ENCODE results near the gene HIGD1A. TPM values are rescaled to one million over a fixed set of nuclear protein-coding genes. Genes with fewer than 3 reads are reported as not detected.

The HIGD1A gene
- total and polyA plus RNA-seq, 2 experiments from 2014 or later: 102 to 144 TPM

DNA sequence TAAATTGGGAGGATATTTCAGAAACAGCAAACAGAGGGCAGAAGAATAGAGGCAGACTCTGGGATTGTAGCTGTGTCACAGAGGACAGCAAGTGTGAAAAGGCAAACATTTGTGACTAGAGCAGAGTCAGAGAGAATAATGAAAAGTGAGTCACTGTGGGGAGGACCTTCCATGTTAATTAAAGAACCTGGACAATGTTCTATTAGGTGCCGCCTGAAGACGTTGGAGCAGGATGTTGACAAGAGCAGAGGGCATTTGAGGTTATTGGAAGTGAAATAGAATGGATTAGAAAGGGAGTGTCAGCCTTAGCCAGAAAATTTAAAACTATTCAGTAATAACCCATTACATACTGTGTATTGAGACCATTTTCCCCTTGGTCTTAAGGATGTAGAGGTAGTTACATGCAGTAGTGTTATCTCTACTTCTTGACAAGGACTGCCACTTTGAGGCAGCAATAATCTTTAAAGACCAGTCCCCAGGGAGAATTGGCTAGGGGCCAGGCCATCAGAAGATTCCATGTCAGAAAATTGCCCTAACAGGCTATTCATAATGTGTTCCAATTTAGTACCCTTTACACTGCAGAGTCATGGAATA, 10.7 kb upstream of the HIGD1A start (continued):
- TF ChIP-seq, protein P1, sequence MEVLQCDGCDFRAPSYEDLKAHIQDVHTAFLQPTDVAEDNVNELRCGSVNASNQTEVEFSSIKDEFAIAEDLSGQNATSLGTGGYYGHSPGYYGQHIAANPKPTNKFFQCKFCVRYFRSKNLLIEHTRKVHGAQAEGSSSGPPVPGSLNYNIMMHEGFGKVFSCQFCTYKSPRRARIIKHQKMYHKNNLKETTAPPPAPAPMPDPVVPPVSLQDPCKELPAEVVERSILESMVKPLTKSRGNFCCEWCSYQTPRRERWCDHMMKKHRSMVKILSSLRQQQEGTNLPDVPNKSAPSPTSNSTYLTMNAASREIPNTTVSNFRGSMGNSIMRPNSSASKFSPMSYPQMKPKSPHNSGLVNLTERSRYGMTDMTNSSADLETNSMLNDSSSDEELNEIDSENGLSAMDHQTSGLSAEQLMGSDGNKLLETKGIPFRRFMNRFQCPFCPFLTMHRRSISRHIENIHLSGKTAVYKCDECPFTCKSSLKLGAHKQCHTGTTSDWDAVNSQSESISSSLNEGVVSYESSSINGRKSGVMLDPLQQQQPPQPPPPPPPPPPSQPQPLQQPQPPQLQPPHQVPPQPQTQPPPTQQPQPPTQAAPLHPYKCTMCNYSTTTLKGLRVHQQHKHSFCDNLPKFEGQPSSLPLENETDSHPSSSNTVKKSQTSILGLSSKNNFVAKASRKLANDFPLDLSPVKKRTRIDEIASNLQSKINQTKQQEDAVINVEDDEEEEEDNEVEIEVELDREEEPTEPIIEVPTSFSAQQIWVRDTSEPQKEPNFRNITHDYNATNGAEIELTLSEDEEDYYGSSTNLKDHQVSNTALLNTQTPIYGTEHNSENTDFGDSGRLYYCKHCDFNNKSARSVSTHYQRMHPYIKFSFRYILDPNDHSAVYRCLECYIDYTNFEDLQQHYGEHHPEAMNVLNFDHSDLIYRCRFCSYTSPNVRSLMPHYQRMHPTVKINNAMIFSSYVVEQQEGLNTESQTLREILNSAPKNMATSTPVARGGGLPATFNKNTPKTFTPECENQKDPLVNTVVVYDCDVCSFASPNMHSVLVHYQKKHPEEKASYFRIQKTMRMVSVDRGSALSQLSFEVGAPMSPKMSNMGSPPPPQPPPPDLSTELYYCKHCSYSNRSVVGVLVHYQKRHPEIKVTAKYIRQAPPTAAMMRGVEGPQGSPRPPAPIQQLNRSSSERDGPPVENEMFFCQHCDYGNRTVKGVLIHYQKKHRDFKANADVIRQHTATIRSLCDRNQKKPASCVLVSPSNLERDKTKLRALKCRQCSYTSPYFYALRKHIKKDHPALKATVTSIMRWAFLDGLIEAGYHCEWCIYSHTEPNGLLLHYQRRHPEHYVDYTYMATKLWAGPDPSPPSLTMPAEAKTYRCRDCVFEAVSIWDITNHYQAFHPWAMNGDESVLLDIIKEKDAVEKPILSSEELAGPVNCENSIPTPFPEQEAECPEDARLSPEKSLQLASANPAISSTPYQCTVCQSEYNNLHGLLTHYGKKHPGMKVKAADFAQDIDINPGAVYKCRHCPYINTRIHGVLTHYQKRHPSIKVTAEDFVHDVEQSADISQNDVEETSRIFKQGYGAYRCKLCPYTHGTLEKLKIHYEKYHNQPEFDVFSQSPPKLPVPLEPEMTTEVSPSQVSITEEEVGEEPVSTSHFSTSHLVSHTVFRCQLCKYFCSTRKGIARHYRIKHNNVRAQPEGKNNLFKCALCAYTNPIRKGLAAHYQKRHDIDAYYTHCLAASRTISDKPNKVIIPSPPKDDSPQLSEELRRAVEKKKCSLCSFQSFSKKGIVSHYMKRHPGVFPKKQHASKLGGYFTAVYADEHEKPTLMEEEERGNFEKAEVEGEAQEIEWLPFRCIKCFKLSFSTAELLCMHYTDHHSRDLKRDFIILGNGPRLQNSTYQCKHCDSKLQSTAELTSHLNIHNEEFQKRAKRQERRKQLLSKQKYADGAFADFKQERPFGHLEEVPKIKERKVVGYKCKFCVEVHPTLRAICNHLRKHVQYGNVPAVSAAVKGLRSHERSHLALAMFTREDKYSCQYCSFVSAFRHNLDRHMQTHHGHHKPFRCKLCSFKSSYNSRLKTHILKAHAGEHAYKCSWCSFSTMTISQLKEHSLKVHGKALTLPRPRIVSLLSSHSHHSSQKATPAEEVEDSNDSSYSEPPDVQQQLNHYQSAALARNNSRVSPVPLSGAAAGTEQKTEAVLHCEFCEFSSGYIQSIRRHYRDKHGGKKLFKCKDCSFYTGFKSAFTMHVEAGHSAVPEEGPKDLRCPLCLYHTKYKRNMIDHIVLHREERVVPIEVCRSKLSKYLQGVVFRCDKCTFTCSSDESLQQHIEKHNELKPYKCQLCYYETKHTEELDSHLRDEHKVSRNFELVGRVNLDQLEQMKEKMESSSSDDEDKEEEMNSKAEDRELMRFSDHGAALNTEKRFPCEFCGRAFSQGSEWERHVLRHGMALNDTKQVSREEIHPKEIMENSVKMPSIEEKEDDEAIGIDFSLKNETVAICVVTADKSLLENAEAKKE (CRISPR knock-in tag; IDR thresholded peaks at IDR 0.05): no peak

DNA sequence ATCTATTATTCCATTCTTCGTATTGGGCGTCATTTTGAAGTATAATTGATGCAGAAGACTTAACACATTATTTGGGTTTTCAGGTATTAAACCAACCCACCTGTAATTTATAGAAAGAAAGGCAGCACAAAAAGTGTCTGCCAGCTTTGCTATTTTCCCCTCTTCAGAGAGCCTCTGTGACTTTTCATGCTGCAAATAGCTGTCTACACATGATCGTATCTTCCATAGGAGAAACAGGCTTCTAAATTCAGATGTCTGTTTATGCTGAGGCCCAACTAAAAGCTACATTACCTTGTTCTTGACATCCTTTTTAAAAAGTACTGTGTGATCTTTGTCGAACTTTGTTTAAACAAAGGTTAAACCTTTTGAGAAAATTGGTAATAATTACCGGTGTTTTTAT, 10.0 kb upstream of the HIGD1A start:
- no peak overlapping the region for H3K4me3 Mint-ChIP-seq
- no peaks in the 10 kb centered on the region for H4K20me1 ChIP-seq (replicated peaks; ENCODE audit: insufficient read depth)
- no peak overlapping the region for H3K4me2 ChIP-seq
- H3K27ac Mint-ChIP-seq: no peak overlapping the region
- peaks cover 2% of the 10 kb centered on the region for H3K27me3 Mint-ChIP-seq (ENCODE audit: insufficient read depth, low read depth, poor library complexity)
- H3K36me3 ChIP-seq (ENCODE audit: insufficient read depth): no peaks in the 10 kb centered on the region
- H3K4me1 Mint-ChIP-seq: peaks cover 3% of the 10 kb centered on the region
- H3K27me3 ChIP-seq (ENCODE audit: insufficient read depth): no peaks in the 10 kb centered on the region
- no peak overlapping the region for H2AFZ ChIP-seq
- DNase-seq (ENCODE audit: low spot score) (no peak), ATAC-seq (no peak)
- peaks cover 4% of the 10 kb centered on the region; the same call in 1 of the 2 replicates for H3K4me1 ChIP-seq (ENCODE audit: insufficient read depth)
- no peak overlapping the region for H3K27ac ChIP-seq (ENCODE audit: low read depth)
- no peaks in the 10 kb centered on the region for H3K36me3 Mint-ChIP-seq (ENCODE audit: low read depth)
- no peaks in the 10 kb centered on the region for H3F3A ChIP-seq (replicated peaks; ENCODE audit: low read depth)
- H3K9me2 ChIP-seq (ENCODE audit: insufficient read depth): no peaks in the 10 kb centered on the region
- no peaks in the 10 kb centered on the region for H3K79me2 ChIP-seq (replicated peaks; ENCODE audit: insufficient read depth)
- H3K4me3 ChIP-seq: no peak overlapping the region
- H3K9me3 Mint-ChIP-seq: no peaks in the 10 kb centered on the region
- TF ChIP-seq EZH2phosphoT487 (IDR thresholded peaks at IDR 0.05; ENCODE audit: unreplicated experiment) (no peak), EZH2 (IDR thresholded peaks at IDR 0.05; ENCODE audit: low read depth, unreplicated experiment) (no peak), JUNB (IDR thresholded peaks at IDR 0.05; ENCODE audit: unreplicated experiment) (no peak)
- TF ChIP-seq, protein P2, sequence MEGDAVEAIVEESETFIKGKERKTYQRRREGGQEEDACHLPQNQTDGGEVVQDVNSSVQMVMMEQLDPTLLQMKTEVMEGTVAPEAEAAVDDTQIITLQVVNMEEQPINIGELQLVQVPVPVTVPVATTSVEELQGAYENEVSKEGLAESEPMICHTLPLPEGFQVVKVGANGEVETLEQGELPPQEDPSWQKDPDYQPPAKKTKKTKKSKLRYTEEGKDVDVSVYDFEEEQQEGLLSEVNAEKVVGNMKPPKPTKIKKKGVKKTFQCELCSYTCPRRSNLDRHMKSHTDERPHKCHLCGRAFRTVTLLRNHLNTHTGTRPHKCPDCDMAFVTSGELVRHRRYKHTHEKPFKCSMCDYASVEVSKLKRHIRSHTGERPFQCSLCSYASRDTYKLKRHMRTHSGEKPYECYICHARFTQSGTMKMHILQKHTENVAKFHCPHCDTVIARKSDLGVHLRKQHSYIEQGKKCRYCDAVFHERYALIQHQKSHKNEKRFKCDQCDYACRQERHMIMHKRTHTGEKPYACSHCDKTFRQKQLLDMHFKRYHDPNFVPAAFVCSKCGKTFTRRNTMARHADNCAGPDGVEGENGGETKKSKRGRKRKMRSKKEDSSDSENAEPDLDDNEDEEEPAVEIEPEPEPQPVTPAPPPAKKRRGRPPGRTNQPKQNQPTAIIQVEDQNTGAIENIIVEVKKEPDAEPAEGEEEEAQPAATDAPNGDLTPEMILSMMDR (conservative IDR thresholded peaks at IDR 0.05; ENCODE audit: low read depth in 2 of 2): no peak
- TF ChIP-seq, protein P3, sequence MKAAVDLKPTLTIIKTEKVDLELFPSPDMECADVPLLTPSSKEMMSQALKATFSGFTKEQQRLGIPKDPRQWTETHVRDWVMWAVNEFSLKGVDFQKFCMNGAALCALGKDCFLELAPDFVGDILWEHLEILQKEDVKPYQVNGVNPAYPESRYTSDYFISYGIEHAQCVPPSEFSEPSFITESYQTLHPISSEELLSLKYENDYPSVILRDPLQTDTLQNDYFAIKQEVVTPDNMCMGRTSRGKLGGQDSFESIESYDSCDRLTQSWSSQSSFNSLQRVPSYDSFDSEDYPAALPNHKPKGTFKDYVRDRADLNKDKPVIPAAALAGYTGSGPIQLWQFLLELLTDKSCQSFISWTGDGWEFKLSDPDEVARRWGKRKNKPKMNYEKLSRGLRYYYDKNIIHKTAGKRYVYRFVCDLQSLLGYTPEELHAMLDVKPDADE (IDR thresholded peaks at IDR 0.05): no peak
